IMR-90 (cell line): Measurements from ENCODE around the gene IER5.

Experiments used
- CEBPB ChIP-seq: IDR thresholded peaks from 2 replicates; pipeline ENCODE4 v1.6.1; 2012; ENCODE audit warnings: low read depth, low read length, improper control_type of control experiment
- CTCF ChIP-seq: conservative IDR thresholded peaks from 2 replicates; pipeline ENCODE4 v1.5.1; 2012; ENCODE audit warnings: mild to moderate bottlenecking, low read depth, low read length, improper control_type of control experiment
- MAFK ChIP-seq: IDR thresholded peaks from 2 replicates; pipeline ENCODE4 v1.6.1; 2012; ENCODE audit warnings: low read depth, low read length, improper control_type of control experiment
- MXI1 ChIP-seq: IDR thresholded peaks from 2 replicates; pipeline ENCODE4 v1.6.1; 2012; ENCODE audit warnings: low read depth, mild to moderate bottlenecking, low read length, moderate library complexity, borderline replicate concordance
- POLR2A ChIP-seq: IDR thresholded peaks from 2 replicates; pipeline ENCODE4 v1.6.1; 2012; ENCODE audit warnings: mild to moderate bottlenecking, low read depth, low read length
- SMC3 ChIP-seq: fragments of 150-350 bp; IDR thresholded peaks from 2 replicates; pipeline ENCODE4 v1.6.1; 2016; ENCODE audit warnings: low read depth, mild to moderate bottlenecking, antibody characterized with exemption, low read length, moderate library complexity

- no peak for TF ChIP-seq CTCF
- TF ChIP-seq MXI1: no peak
- TF ChIP-seq POLR2A: no peak
- no peak for TF ChIP-seq MAFK
- TF ChIP-seq CEBPB: no peak
- no peak for TF ChIP-seq SMC3
Observed at GRCh38 chr1:181122222-181122621, 33.7 kb downstream of the IER5 start.
